Activated T-cell treated with anti-CD3 and anti-CD28 coated beads, Interleukin-2, amount 50 U/mL, for 1 hour (primary cell): Measurements from ENCODE around the gene ECM2.

Source experiments
- DNase-seq: peaks from one replicate; pipeline ENCODE4 v3.0.0-alpha.2; 2020

ECM2 gene

DNA sequence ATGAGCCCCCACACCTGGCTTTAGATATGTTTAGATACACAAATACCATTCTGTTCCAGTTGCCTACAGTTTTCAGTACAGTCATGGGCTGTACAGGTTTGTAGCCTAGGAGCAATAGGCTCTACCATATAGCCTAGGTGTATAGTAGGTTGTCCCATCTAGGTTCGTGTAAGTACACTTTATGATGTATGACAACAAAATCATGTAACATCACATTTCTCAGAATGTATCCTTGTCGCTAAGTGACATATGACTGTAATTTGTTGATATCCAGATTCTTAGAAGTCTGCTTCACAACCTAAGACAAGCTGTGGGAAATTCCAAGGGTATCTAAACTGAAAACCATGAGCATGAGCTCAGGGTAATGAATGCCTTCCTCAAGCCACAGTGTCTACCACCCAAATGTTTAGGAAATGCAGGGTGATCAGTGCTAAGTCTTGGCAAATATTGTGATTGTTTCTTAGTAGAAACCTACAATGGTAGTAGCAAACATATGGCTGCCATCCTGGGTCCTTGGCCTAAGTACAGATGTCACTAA, 8.4 kb downstream of the ECM2 start:
- no peak for DNase-seq

DNA sequence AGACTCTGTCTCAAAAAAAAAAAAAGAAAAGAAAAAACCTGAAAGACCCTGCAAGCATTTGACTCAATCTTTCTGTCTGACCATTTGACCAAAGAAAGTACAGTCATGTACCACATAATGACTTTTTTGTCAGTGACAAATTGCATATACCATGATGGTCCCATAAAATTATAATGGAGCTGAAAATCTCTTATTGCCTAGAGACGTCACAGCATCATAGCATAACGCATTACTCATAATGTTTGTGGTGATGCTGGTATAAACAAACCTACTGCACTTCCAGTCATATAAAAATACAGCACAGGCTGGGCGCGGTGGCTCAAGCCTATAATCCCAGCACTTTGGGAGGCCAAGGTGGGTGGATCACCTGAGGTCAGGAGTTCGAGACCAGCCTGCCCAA, 10.5 kb downstream of the ECM2 start:
- no peak for DNase-seq

DNA sequence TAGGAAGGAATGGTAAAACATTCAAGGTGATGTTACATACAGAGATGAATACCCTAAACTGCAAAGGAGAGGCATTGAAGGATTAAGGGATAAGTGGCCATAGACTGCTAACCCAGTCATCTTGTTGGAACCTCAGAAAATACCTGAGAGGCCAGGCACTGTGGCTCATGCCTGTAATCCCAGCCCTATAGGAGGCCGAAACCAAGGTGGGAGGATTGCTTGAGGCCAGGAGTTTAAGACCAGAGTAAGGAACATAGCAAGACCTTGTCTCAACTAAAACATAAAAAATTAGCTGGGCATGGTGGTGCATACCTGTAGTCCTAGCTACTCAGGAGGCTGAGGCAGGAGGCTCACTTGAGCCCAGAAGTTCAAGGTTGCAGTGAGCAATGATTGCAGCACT, 10.9 kb downstream of the ECM2 start:
- DNase-seq = no peak

DNA sequence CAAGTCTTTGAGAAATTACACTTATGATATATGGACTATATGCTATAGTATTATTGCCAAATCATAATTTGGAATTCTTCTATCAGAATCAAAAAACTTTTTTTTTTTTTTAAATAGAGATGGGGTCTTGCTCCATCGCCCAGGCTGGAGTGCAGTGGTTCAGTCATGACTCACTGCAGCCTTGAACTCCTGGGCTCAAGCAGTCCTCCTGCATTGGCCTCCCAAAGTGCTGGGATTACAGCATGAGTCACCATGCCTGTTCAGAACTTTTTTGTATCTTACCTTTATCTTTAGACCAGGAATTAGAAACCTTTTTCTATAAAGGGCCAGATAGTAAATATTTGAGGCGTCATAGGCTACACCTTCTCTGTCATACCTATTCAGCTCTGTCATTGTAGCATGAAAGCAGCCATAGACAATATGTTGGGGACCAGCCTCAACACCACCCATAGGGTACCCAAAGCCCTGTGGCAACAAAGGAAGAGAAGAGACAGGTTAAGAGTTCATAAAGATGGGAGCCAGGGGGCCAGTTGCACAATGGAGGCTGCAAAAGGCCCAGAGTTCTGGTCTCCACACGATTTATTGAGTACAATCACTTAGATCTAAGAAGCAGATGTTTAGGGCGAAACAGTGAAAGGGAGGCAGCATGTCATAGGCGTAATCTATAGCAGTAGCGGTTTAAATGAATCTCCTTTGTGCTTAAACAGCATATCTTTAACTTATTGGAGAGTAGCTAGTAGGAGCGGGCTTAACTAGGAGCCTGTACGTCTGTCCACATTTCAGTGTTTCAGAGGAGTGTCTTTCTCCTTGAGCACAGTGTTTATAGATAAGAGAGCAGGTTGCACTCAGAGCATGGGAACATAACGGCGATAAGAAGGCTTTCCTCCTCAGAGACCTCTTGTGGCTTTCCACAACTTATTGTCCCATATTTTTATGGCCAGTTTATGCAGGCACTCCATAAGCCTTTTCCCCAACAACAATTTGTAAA, 12.5 kb downstream of the ECM2 start:
- DNase-seq = no peak

DNA sequence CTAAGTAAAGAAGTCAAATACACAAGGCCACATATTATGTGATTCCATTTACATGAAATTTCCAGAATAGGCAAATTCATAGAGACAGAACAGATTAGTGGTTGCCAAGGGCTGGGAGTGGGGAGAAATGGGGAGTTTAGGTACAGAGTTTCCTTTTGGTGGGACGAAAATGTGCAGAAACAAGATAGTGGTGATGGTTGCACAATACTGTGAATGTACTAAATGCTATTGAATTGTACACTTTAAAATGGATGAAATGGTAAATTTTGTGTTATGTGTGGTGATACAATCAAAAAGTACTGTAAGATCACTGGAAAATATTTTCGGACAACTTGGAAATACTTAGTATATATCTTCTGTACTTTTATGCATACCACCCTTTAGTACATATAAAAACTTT, 15.0 kb downstream of the ECM2 start:
- DNase-seq = no peak

DNA sequence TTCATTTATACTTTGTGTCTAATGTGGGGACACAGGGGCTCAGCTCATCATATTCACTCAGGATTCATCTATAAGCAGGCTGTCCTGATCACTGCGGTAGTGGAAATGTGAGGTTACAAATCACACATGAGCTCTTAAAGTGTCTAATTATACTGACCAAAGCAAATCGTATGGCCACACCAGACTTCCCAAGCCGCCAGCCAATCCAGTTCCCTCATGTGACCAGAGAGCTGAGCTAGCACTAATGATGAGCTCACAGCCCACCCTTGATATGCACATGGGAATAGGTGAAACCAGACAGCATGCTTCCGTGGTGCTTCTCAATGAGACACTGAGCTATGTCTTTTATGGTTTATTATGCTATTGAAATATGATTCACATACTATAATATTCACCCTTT, 17.6 kb downstream of the ECM2 start:
- DNase-seq = no peak

DNA sequence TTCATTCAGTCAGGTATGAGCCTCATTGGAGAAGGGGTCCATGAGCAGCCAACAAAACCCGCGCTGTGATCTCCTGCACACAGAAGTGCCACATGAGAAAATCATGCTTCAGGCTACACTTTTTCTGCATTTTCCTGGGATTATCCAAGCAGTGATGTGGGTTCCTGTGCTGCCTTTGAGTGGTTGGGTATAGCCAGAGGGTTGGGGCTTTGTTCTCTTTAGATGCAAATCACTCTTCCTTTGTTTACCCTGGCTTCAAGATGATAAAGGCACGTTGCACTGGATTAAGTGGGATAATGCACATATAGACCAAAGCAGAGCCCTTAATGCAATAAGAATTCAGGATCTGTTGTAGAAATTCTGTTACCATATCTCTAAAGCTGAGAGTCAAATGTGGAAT, 18.7 kb downstream of the ECM2 start:
- no peak for DNase-seq

DNA sequence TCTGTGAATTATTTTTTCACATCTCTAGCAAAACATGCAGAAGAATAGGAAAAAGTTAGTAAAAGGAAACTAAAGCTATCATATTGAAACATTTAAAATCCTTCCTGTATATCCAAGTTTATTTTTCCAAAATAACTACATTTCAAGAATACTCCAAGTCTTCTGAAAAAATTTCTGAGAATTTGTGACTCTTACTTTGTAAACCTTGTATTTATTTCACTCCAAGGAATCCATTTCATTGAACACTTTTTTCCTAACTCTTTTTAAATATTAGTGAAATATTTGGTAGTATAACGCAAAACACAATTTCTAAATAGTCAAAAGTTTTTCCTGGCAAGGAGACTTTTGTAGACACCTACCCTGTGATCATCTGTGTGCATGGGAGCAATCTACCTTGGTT, 19.3 kb downstream of the ECM2 start:
- DNase-seq = no peak

DNA sequence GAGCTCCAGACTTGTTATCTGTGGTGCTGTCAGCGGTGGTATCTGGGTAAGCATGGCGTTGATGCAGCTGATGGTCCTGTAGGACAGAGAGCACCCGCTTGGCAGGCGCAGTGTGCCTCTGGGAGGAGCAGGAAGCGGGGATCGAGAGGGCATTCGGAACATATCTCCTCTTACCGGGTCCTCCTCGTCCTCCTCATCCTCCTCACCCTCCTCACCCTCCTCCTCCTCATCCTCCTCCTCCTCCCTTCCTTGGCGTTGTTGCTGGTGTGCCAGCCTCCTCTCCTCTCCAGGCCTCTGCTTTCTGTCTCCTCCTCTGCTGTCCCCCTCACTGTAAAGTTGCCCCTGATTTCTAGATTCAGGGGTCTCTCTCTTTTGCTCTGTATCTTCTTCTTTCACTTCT, 21.2 kb downstream of the ECM2 start:
- no peak for DNase-seq

DNA sequence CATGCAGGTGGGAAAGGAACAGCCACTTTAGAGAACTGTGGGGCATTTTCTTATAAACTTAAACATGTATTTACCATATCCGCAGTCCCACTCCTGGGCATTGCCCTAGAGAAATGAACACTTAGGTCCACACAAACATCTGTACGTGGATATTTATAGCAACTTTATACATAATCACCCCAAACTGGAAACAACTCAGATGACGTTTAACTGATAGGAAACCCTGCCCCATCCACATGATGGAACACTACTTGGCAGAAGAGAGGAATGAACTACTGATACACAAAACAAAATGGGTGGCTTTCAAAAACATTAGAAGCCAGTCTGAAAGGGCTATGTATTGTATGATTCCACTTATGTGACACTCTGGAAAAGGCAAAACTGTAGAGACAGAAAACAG, 22.4 kb downstream of the ECM2 start:
- no peak for DNase-seq

DNA sequence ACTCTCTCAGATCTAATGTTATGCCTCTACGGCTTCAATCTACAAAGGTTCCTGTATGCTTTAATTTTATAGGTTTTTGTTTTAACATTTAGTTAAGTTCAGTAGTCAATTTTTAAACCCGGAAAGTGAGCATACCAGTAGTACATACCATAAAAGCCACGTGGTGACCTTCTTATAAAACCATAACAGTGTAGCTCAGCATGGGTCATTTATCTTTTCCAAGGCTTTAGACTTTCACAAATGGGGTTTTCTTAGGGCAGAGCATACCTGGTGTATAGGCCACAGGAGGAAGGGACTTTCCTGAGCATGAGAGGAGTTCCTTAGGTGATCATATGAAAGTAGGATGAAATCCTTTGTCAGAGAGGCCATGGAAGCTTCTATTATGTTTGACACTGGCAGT, 23.2 kb downstream of the ECM2 start:
- DNase-seq = no peak

DNA sequence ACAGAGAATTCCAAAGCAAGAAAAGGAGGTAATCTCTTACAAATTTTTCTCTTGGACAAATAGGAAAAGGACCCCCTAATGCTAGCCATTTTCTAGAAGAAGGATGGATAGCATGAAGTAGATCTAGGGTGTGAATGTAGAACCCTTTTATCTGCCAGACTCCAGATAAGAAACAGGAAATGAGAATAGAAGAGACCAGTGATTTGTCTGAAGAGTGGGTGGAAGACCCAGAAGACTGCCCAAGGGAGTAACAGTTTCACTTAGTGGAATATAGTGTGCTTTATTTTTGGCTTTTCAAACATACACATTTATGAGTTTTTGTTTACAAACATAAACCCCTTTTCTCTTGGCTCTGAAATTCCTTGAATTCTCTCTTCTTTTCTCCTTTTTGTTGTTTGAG, 25.0 kb downstream of the ECM2 start:
- no peak for DNase-seq

DNA sequence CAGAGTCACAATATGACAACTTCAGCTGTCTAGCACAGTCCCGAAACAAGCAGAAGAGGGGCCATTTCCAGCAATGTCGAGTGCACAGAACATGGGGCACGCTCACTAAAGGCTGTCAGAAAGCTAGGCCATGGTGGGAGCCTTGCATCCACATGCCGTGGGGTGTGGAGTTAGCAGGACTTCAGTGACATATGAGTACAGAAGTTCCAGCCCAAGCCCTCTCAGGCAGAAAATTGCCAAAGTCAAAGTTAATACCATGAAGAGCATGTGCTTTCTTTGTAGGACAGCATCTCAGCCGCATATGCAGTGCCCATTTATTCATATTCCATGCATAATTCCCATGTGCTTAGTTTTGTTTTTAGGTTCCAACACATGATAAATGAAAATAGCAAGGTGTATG, 26.7 kb downstream of the ECM2 start:
- no peak for DNase-seq

DNA sequence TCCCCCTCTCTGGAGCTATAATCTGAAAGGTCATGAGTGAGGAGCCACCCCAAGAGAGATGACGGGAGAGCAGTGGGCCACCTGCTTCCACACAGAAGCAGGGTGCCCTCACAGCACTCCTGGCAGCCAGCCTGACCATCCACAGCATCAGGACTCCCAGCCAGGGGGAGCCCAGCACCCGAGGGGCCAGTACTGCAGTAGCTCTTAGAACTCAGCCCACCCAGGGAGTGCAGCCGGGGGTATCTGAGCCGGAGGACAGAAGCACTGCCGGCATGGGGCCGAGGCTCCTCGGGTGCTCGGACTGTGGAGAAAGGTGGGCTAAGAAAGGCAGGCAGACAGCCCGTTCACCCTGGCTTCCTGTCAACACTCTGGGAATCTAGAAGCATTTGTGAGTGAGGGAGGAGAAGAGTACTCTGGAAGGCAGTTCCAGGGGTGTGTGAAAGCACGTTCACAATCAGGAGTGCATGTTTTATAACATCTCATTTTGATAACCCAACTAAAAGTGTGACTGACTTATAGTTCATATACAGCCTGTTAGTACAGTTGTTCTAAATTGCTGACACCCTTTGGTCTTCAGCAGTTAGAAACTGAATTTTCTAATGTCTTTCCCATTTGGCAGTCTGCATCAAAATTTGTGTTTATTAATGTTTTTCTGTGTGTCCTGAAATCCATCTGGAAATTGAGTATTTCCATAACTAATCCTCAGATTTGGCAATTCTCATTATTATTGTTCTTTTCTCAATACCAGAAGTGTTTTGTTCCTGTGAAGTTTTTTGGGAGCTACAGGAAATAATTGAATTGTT, 27.6 kb downstream of the ECM2 start:
- DNase-seq = no peak

DNA sequence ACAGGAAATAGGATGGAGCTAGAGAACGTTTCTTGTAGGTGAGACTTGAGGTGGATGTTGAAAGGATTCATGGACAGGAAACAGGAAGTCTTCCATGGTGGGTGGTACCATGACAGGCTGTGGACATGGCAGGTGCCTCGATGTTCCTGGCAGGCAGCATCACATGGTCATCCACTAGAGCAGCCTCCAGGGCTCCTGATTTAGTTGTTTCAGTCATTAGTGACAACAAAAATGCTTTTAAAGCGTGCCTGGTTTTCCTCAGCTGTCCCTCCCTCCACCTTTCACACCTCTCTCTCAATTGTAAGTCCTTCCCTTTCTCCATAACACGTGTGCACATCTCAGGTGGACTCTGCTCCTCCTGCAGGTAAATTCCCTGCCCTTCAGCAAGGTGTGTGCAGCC, 28.3 kb downstream of the ECM2 start:
- no peak for DNase-seq

DNA sequence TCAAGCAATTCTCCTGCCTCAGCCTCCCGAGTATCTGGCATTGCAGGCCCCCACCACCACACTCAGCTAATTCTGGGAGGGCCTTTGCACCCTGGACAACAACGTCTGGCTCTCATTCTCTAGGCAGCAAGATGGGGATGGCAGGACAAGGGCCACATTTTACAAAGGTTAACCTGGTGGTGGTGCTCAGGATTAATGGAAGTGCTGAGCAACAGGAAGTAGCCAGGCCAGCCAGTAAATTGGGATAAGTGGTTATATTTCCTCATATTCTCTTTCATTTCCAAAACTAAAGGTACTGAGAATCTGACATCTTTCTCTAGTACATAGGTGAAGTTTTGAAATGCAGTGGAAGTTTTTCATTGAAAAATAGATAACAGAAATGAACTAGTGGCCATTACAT, 28.8 kb downstream of the ECM2 start:
- DNase-seq = no peak

DNA sequence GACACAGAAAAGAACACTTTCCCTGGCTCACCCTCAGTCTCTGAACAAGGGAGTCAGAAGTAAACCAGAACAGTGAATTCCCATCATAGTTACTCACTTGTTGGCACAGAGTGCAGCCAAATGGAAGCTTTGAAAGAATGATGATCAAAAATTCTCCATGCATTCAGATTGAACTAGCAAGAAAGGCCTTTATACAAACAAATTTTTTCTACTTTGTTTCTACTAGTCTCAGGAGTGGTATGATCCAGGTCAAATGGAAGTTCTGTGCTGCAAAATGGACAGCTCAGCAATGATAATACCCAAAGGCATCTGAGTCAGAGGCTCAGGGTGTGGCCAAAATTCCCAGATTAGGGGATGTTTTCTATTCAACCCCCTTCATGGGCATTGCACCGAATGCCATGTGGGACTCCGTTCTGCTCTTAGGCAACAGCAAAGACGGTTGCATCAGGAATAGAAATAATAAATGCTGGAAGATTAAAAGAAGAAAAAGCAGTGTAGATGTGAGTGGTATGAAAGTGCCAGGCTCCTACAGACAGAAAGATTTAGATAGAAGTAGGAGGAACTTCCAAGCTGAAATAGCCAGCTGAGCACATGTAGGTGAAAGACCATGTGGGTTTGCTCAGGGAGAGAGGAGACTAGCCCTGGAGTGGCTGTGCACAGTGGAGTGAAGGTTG, 29.5 kb downstream of the ECM2 start:
- no peak for DNase-seq

DNA sequence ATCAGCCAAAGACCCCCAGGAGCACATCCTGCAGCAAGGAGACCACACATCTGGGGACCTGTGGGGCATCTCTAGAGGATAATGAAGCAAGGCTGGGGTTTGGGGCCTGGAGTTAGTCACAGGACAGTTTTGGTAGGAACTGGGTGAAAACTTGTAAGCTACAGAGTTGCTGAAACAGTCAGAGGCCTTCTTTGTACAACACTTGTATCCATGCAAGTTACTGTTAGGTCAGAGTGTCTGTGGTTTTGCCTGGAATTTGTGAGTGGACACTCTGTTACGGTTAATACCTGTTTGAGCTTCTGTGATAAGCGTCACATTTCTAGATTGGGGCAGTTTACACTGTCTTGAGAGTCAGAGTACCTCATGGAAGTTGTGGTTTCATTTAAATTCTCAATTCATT, 30.9 kb downstream of the ECM2 start:
- DNase-seq = no peak

DNA sequence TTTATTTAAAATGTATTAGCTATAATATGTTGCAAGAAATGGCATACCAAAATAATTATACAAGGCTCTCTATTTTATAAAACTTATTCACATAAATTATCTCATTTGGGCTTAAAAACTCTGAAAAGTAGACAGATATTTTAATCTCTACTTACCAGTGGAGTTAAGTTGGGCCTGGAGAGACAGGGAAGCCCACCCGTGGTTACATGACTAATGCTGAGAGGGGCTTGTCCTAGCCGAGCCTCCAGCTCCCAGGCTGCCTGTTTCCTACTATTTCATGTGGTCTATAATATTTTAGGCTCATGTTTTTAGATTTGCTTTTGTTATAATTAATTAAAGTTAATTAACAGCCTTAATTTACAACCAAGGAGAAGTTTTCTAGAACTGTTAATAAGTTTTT, 32.6 kb downstream of the ECM2 start:
- DNase-seq = no peak

DNA sequence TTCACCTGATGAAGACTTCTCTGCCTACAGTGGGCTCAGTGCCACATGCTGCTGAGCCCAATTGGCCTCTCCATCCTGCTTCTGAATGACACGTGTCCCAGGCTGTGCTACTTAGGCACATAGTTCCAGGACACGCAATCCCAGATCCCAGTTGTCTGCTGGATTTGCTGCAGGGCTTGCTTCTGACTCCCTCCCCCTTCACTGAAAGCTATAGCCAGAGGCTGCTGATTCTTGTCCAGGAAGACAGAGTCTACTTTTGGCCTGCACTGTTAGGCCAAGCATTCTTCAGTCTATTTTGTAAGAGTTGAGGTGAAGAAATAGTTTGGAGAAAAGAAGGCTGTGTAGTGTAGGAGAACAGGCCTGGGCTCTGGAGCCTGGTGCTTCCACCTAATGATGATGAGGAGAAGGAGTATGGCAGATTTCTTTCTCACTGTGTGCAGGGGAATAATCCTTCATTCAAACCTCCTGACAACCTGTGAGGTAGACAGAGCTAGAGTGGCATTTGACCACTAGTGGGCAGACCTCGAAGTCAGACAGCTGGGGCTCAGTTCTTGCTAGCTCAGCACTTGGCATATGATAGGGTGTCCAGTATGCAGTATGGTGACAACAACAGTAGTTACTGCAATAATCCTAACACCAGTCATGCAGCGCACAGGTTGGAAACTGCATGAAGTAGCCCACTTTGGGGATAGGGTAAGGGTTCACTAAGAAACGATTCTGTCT, 34.0 kb downstream of the ECM2 start:
- DNase-seq = no peak

DNA sequence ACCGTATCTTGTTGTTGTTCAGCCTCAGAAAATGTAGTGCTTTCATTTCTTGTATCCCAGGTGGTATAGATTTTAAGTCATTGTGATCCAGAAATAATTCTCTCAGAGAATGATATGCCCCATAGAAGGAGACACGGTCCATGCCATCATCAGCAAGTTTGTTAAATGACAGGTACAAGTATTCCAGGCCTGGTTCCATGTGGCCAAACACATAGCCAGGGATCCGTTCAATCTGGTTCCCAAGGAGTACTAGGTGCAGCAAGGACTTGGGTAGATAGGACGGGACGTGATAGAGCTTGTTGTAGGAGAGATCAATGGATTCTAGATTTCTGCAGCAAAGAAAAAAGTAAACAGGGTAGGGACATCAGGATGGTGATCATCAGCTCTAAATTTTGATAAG, 35.1 kb downstream of the ECM2 start:
- no peak for DNase-seq

DNA sequence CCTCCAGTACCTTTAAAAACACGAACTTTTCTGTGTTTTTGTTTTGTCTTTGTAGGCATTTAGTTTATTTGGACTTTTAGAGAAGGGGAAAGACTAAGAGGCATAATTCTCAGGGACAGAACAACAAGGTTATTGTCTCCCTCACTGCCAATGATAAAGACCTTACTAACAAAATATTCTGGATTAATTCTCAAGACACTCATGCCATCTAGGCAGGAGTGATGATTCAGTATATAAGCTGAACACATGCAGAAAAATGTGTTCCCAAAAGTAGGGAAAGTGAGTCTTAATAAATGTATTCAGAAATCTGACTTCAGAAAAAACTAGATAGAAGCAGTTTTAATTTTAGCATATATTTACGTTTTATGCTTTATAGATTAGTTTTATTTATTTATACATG, 36.1 kb downstream of the ECM2 start:
- DNase-seq = no peak
